B cell (primary cell): ENCODE data around the gene H1-8. TPM values are rescaled to one million over a fixed set of nuclear protein-coding genes. Genes with fewer than 3 reads are reported as not detected.

ENCODE experiments used
- ATAC-seq: fragments of 200-7000 bp; cut with Tn5 transposase; one replicate; pipeline ENCODE4 v1.10.0; 2021; ENCODE audit warnings: low read depth, mild to moderate bottlenecking, moderate number of reproducible peaks, moderate library complexity
- CTCF ChIA-PET: fragments of 350-600 bp; sonication (Branson Sonifier 250); formaldehyde crosslinking; loops from one replicate; lab custom pipeline; 2021; ENCODE audit warnings: antibody characterized with exemption, inconsistent platforms; lab: Charles Lee
- POLR2A ChIA-PET: fragments of 350-600 bp; sonication (Branson Sonifier 250); formaldehyde crosslinking; loops from one replicate; lab custom pipeline; 2021; ENCODE audit warnings: antibody characterized with exemption; lab: Charles Lee
- DNase-seq: peaks from one replicate; pipeline ENCODE4 v3.0.0; 2013
- H2AFZ ChIP-seq: 2 replicates; pipeline ENCODE4 v1.6.1; 2012; ENCODE audit warnings: mild to moderate bottlenecking, low read depth, low read length; ENCODE audit not compliant: insufficient read depth, poor library complexity, severe bottlenecking
- H3K27ac ChIP-seq, 2 donors: 1 replicate in 1 of 2; 2 replicates in 1 of 2; pipeline ENCODE4 v1.5.1; 2012 to 2013; ENCODE audit warnings: low read length in 2 of 2, mild to moderate bottlenecking in 2 of 2, moderate library complexity in 1 of 2
- H3K27me3 ChIP-seq, 4 experiments: fragments of 200-600 bp in 1 of 4; sonication (generic) in 1 of 4; replicated peaks in 1 of 4; 1 replicate in 2 of 4; 2 replicates in 2 of 4; pipeline versions ENCODE4 v1.6.1 to v1.7.0; 2013 to 2016; ENCODE audit warnings: low read length in 3 of 4, mild to moderate bottlenecking in 2 of 4, mixed read lengths in 1 of 4, moderate library complexity in 1 of 4; ENCODE audit not compliant: insufficient read depth in 4 of 4, control insufficient read depth in 3 of 4; ENCODE audit errors: control extremely low read depth in 1 of 4
- H3K36me3 ChIP-seq, 2 experiments: replicated peaks in 1 of 2; 1 replicate in 1 of 2; 2 replicates in 1 of 2; pipeline versions ENCODE4 v1.6.1 to v1.7.1; 2013; ENCODE audit warnings: low read length in 1 of 2; ENCODE audit not compliant: insufficient read depth in 2 of 2, control insufficient read depth in 1 of 2; ENCODE audit errors: control extremely low read depth in 1 of 2, extremely low read depth in 1 of 2
- H3K4me1 ChIP-seq, 2 donors: fragments of 200-600 bp in 1 of 2; sonication (generic) in 1 of 2; 1 replicate in 1 of 2; 2 replicates in 1 of 2; pipeline versions ENCODE4 v1.5.1 to v1.6.1; 2013 to 2017; ENCODE audit warnings: low read length in 2 of 2; ENCODE audit not compliant: control insufficient read depth in 2 of 2, insufficient read depth in 2 of 2
- H3K4me2 ChIP-seq: replicated peaks from 2 replicates; pipeline ENCODE3; 2012; ENCODE audit warnings: mild to moderate bottlenecking, low read depth, low read length; ENCODE audit not compliant: poor library complexity, severe bottlenecking
- H3K4me3 ChIP-seq, 5 experiments: fragments of 200-600 bp in 1 of 5; sonication (generic) in 1 of 5; 1 replicate in 3 of 5; 2 replicates in 2 of 5; pipeline versions ENCODE4 v1.5.1 to v1.7.0; 2011 to 2016; ENCODE audit warnings: low read length in 4 of 5, mild to moderate bottlenecking in 4 of 5, low read depth in 2 of 5, control low read depth in 1 of 5, moderate library complexity in 1 of 5; ENCODE audit not compliant: insufficient read depth in 1 of 5; ENCODE audit errors: control extremely low read depth in 1 of 5, extremely low read depth in 1 of 5
- H3K79me2 ChIP-seq: fragments of 200-600 bp; sonication (generic); one replicate; pipeline ENCODE4 v1.6.0; 2016; ENCODE audit warnings: low read length; ENCODE audit not compliant: control insufficient read depth, insufficient read depth
- H3K9ac ChIP-seq: fragments of 200-600 bp; sonication (generic); 2 replicates; pipeline ENCODE4 v1.6.1; 2017; ENCODE audit warnings: mild to moderate bottlenecking, low read length, moderate library complexity
- H3K9me3 ChIP-seq, 3 donors: one replicate each; pipeline versions ENCODE4 v1.6.1 to v1.7.1; 2013; ENCODE audit warnings: low read length in 2 of 3; ENCODE audit not compliant: control insufficient read depth in 2 of 3, insufficient read depth in 1 of 3; ENCODE audit errors: control extremely low read depth in 1 of 3
- H4K20me1 ChIP-seq: 2 replicates; pipeline ENCODE4 v1.6.0; 2012; ENCODE audit warnings: mild to moderate bottlenecking, low read length; ENCODE audit not compliant: insufficient read depth, control insufficient read depth, poor library complexity, severe bottlenecking
- H3K27ac Mint-ChIP-seq: one replicate; pipeline ENCODE4 v1.8.0; 2021; ENCODE audit warnings: mixed read lengths
- H3K27me3 Mint-ChIP-seq: one replicate; pipeline ENCODE4 v1.8.0; 2021; ENCODE audit warnings: mixed read lengths
- H3K4me1 Mint-ChIP-seq: one replicate; pipeline ENCODE4 v1.8.0; 2021; ENCODE audit warnings: mixed read lengths
- H3K4me3 Mint-ChIP-seq: one replicate; pipeline ENCODE4 v1.8.0; 2021; ENCODE audit warnings: mixed read lengths
- H3K9me3 Mint-ChIP-seq: one replicate; pipeline ENCODE4 v1.8.0; 2022; ENCODE audit warnings: mixed read lengths; ENCODE audit not compliant: insufficient read depth
- CTCF ChIP-seq: fragments of 200-600 bp; IDR thresholded peaks from one replicate; pipeline ENCODE4 v1.8.0; 2022; ENCODE audit warnings: antibody characterized with exemption, mild to moderate bottlenecking
- EZH2 ChIP-seq: IDR thresholded peaks from 2 replicates; pipeline ENCODE4 v1.6.1; 2012; ENCODE audit warnings: borderline replicate concordance, low read depth, mild to moderate bottlenecking, moderate library complexity, low read length; ENCODE audit not compliant: insufficient read depth, poor library complexity, severe bottlenecking
- WGBS: methylation state at CpG from one replicate; pipeline ENCODE4 v1.1.5; 2013; ENCODE audit warnings: missing lambda C conversion rate; ENCODE audit not compliant: insufficient coverage; 5-methylcytosine and 5-hydroxymethylcytosine counted together
- intact Hi-C: fragments of 100-400 bp; cut with micrococcal nuclease; formaldehyde crosslinking; loops from one replicate; pipeline ENCODE4 v1.10.0; 2022
- polyA plus RNA-seq: library from polyadenylated mRNA; depleted of rRNA; stranded (reverse); fragments of >200 nt; gene quantifications from 2 replicates; pipeline ENCODE4 v1.2.3, GENCODE V29; 2012
- total RNA-seq, 2 donors: library from RNA; stranded (reverse); fragments of 120-200 nt in 1 of 2; gene quantifications; 1 replicate in 1 of 2; 2 replicates in 1 of 2; pipeline versions ENCODE4 v1.2.3 to v1.2.4, GENCODE V29; 2013 to 2022

The H1-8 gene
- total and polyA plus RNA-seq, 2 donors (not counting 1 experiment from before 2014, with no cell fraction given), result not detected

GRCh38 chr3:129556890-129557547 is 14.0 kb downstream of the H1-8 start:
- Histone ChIP-seq H3K4me1 (peaks cover 0 to 5% of the 10 kb centered on the region in 2 donors), H3K27ac (no peak overlapping the region), H3K9ac (no peak overlapping the region), H3K4me2 (no peak overlapping the region), H3K4me3 (no peak overlapping the region), H3K36me3 (no peaks in the 10 kb centered on the region), H2AFZ (no peak overlapping the region), H3K79me2 (no peaks in the 10 kb centered on the region), H4K20me1 (no peaks in the 10 kb centered on the region), H3K9me3 (no peaks in the 10 kb centered on the region), H3K27me3 (peaks cover 0 to 34% (median 2%) of the 10 kb centered on the region in 4 experiments)
- H3K9me3 Mint-ChIP-seq, result no peaks in the 10 kb centered on the region
- no peak for TF ChIP-seq CTCF
- no peak for TF ChIP-seq EZH2
- ATAC-seq (no peak), DNase-seq (no peak)
- ChIA-PET POLR2A (no interaction called here), CTCF (no interaction called here)
- H3K27ac Mint-ChIP-seq, result no peak overlapping the region
- no peak overlapping the region for H3K4me3 Mint-ChIP-seq
- H3K27me3 Mint-ChIP-seq, result peaks cover 16% of the 10 kb centered on the region
- H3K4me1 Mint-ChIP-seq, result peaks cover 11% of the 10 kb centered on the region
- 96% methylated on average over 25 of the region's 31 CpGs for WGBS
- intact Hi-C loops, result no loop called here

- Histone ChIP-seq H3K27ac (no peak overlapping the region), H3K27me3 (peaks cover 0 to 34% (median 2%) of the 10 kb centered on the region in 4 experiments), H3K4me1 (peaks cover 0 to 5% of the 10 kb centered on the region in 2 donors), H3K36me3 (no peaks in the 10 kb centered on the region), H3K9me3 (no peaks in the 10 kb centered on the region), H3K4me3 (no peak overlapping the region), H4K20me1 (no peaks in the 10 kb centered on the region), H3K4me2 (no peak overlapping the region), H3K79me2 (no peaks in the 10 kb centered on the region), H3K9ac (no peak overlapping the region), H2AFZ (no peak overlapping the region)
- no peak for TF ChIP-seq EZH2
- TF ChIP-seq CTCF, result no peak
- Mint-ChIP-seq H3K4me1 (peaks cover 11% of the 10 kb centered on the region), H3K27me3 (peaks cover 16% of the 10 kb centered on the region), H3K9me3 (no peaks in the 10 kb centered on the region), H3K27ac (no peak overlapping the region), H3K4me3 (no peak overlapping the region)
- ChIA-PET CTCF (interaction anchor here (1.3 kb wide), 1 partner anchor 9 kb away, joined by 3 read pairs; no protein-coding TSS in a partner anchor), POLR2A (interaction anchor here (1.1 kb wide), 1 partner anchor 19 kb away, joined by 4 read pairs; no protein-coding TSS in a partner anchor)
- intact Hi-C loops, result no loop called here
- DNase-seq (no peak), ATAC-seq (no peak)
- WGBS, result 86% methylated on average over 11 of the region's 11 CpGs
Observed at GRCh38 chr3:129557548-129557894, 14.5 kb downstream of the H1-8 start.
